Smooth muscle cell (in vitro differentiated cells): ENCODE results near the gene WDFY2. TPM values are rescaled to one million over a fixed set of nuclear protein-coding genes. Genes with fewer than 3 reads are reported as not detected.

Experiments used
- DNase-seq: peaks from one replicate; lab custom pipeline; 2025; ENCODE audit not compliant: unreplicated experiment; lab: John Stamatoyannopoulos, UW
- H2AFZ ChIP-seq: fragments of 200-600 bp; sonication (generic); 2 replicates; pipeline ENCODE4 v1.6.0; 2016; ENCODE audit warnings: antibody characterized with exemption, low read depth, mild to moderate bottlenecking
- H3F3A ChIP-seq: fragments of 200-600 bp; sonication (generic); 2 replicates; pipeline ENCODE4 v1.6.0; 2017; ENCODE audit warnings: antibody characterized with exemption, low read depth
- H3K27ac ChIP-seq: fragments of 200-600 bp; sonication (generic); 2 replicates; pipeline ENCODE4 v1.5.1; 2016; ENCODE audit warnings: low read depth, mild to moderate bottlenecking
- H3K27me3 ChIP-seq: fragments of 200-600 bp; sonication (generic); 2 replicates; pipeline ENCODE4 v1.6.1; 2016; ENCODE audit warnings: low read depth, mild to moderate bottlenecking
- H3K36me3 ChIP-seq: fragments of 200-600 bp; sonication (generic); 2 replicates; pipeline ENCODE4 v1.5.1; 2016; ENCODE audit warnings: low read depth
- H3K4me1 ChIP-seq: fragments of 200-600 bp; sonication (generic); 2 replicates; pipeline ENCODE4 v1.5.1; 2016; ENCODE audit warnings: low read depth
- H3K4me2 ChIP-seq: fragments of 200-600 bp; sonication (generic); 2 replicates; pipeline ENCODE4 v1.6.0; 2016; ENCODE audit warnings: mild to moderate bottlenecking
- H3K4me3 ChIP-seq: fragments of 200-600 bp; sonication (generic); 2 replicates; pipeline ENCODE4 v1.5.1; 2016; ENCODE audit warnings: mild to moderate bottlenecking
- H3K79me2 ChIP-seq: fragments of 200-600 bp; sonication (generic); 2 replicates; pipeline ENCODE4 v1.6.0; 2016; ENCODE audit warnings: low read depth, mild to moderate bottlenecking
- H3K9ac ChIP-seq: fragments of 200-600 bp; sonication (generic); 2 replicates; pipeline ENCODE4 v1.6.0; 2016; ENCODE audit warnings: low read depth
- H3K9me3 ChIP-seq: fragments of 200-600 bp; sonication (generic); replicated peaks from 2 replicates; pipeline ENCODE4 v1.5.1; 2016; ENCODE audit warnings: low read depth
- H4K20me1 ChIP-seq: fragments of 200-600 bp; sonication (generic); 2 replicates; pipeline ENCODE4 v1.6.0; 2016; ENCODE audit warnings: low read depth
- CTCF ChIP-seq: fragments of 200-600 bp; sonication (generic); IDR thresholded peaks from 2 replicates; pipeline ENCODE4 v1.5.1; 2017; ENCODE audit warnings: borderline replicate concordance, mild to moderate bottlenecking, antibody characterized with exemption; ENCODE audit not compliant: insufficient read depth, poor library complexity, severe bottlenecking
- WGBS: methylation state at CpG from one replicate; pipeline ENCODE4 v1.1.7; 2016; ENCODE audit warnings: low lambda C conversion rate; 5-methylcytosine and 5-hydroxymethylcytosine counted together
- polyA plus RNA-seq: library from polyadenylated mRNA; unstranded; fragments of >200 nt; fragmentation: Nextera tagmentation; extraction: Ambion mirVana; gene quantifications from 2 replicates; pipeline ENCODE4 v1.2.1, GENCODE V29; 2016
- total RNA-seq: library from RNA; depleted of rRNA; stranded (reverse); fragments of >200 nt; gene quantifications from 2 replicates; pipeline ENCODE4 v1.2.3, GENCODE V29; 2014

The WDFY2 gene
- total and polyA plus RNA-seq, 2 experiments from 2014 or later = 6.6 to 13.7 TPM

DNA sequence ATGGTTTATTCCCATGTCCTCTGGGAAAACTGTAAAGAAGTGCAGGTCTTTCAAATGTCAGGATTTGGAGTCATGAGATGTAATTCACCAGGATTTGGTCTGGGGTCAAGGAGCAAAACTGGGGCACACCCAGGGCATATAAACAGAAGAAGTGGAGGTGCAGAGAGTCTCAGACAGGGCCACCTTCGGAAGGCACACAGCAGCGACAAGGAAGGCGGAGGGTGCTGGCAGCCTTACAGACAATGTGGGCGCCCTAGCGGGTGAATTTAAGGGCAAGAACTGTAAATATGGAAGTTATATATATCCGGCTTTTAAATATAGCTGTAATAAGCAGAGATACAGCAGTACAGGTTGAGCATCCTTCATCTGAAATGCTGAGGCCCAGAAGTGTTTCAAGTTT is 188.5 kb downstream of the WDFY2 start:
- Histone ChIP-seq H3K9ac (no peak overlapping the region), H3K36me3 (no peaks in the 10 kb centered on the region), H3K27ac (no peak overlapping the region), H3F3A (no peaks in the 10 kb centered on the region), H3K4me2 (no peak overlapping the region), H2AFZ (no peak overlapping the region), H3K79me2 (no peaks in the 10 kb centered on the region), H3K9me3 (no peaks in the 10 kb centered on the region), H3K27me3 (no peaks in the 10 kb centered on the region), H3K4me1 (no peaks in the 10 kb centered on the region), H3K4me3 (no peak overlapping the region), H4K20me1 (no peaks in the 10 kb centered on the region)
- 93% methylated on average over 6 of the region's 6 CpGs for WGBS
- DNase-seq = no peak
- TF ChIP-seq CTCF = no peak

DNA sequence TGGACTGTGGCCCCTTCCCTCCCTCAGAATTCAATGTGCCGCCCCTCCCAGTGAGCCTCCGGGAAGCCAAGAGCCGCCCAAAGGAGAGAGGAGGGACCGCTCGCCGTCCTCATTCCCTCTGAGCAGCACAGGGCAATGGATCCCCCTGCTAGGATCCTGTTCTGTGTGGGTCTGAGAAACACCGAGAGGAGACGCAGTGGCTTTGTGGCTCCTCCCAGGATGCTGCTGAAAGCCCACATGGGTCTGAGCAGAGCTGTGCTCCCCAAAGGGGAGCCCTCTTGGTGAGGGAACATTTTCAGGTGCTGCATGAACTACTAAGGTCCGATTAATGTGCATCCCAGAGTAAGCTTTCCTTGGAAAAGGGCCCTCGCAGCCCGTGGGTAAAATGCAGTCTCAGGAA is 189.3 kb downstream of the WDFY2 start:
- WGBS = 93% methylated on average over 11 of the region's 11 CpGs
- no peaks in the 10 kb centered on the region for H3K4me1 ChIP-seq
- H3K9me3 ChIP-seq = no peaks in the 10 kb centered on the region
- no peaks in the 10 kb centered on the region for H3F3A ChIP-seq
- no peaks in the 10 kb centered on the region for H4K20me1 ChIP-seq
- H3K27me3 ChIP-seq = no peaks in the 10 kb centered on the region
- H3K4me3 ChIP-seq = no peak overlapping the region
- no peak overlapping the region for H3K4me2 ChIP-seq
- no peak for TF ChIP-seq CTCF
- no peaks in the 10 kb centered on the region for H3K36me3 ChIP-seq
- no peaks in the 10 kb centered on the region for H3K79me2 ChIP-seq
- no peak overlapping the region for H3K27ac ChIP-seq
- H3K9ac ChIP-seq = no peak overlapping the region
- no peak overlapping the region for H2AFZ ChIP-seq
- DNase-seq = no peak

- no peak for DNase-seq
- Histone ChIP-seq H2AFZ (no peak overlapping the region), H3K27me3 (no peaks in the 10 kb centered on the region), H3K9ac (no peak overlapping the region), H3K36me3 (no peaks in the 10 kb centered on the region), H3F3A (no peaks in the 10 kb centered on the region), H3K9me3 (no peaks in the 10 kb centered on the region), H3K79me2 (no peaks in the 10 kb centered on the region), H3K4me1 (no peaks in the 10 kb centered on the region), H3K4me3 (no peak overlapping the region), H3K4me2 (no peak overlapping the region), H4K20me1 (no peaks in the 10 kb centered on the region), H3K27ac (no peak overlapping the region)
- no peak for TF ChIP-seq CTCF
- 80% methylated on average over 7 of the region's 7 CpGs for WGBS
Measured at GRCh38 chr13:51776179-51776578, 191.9 kb downstream of the WDFY2 start.

DNA sequence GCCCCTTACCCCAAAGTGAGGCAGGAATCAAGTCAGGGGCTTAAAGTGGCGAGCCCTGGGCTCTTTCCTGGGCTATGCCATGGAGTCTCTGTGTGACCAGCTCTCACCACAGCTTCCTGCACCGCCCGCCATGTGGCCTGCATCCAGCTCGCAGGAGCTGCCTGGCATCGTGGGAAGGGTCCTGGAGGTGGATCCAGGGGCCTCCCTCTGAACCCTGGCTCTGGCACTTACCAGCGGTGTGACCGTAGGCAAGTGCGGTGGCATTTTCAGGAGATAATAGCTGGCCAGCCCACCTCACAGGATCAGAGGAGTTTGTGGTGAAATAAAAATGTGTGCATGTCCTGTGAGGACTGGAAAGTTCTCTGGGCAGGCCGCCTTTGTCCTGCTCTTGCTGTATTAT is 193.7 kb downstream of the WDFY2 start:
- 85% methylated on average over 9 of the region's 9 CpGs for WGBS
- Histone ChIP-seq H3K9ac (no peak overlapping the region), H3K36me3 (no peaks in the 10 kb centered on the region)

More for the DNA sequence above, 193.7 kb downstream of the WDFY2 start:
- Histone ChIP-seq H3F3A (no peaks in the 10 kb centered on the region), H2AFZ (no peak overlapping the region), H4K20me1 (no peaks in the 10 kb centered on the region), H3K9me3 (no peaks in the 10 kb centered on the region), H3K4me1 (no peaks in the 10 kb centered on the region), H3K27ac (no peak overlapping the region), H3K79me2 (no peaks in the 10 kb centered on the region), H3K4me2 (no peak overlapping the region), H3K27me3 (no peaks in the 10 kb centered on the region), H3K4me3 (no peak overlapping the region)
- no peak for TF ChIP-seq CTCF
- DNase-seq = no peak
